B cell (primary cell): Measurements from ENCODE around the gene IL7R. TPM values are rescaled to one million over a fixed set of nuclear protein-coding genes. Genes with fewer than 3 reads are reported as not detected.

ENCODE experiments used
- ATAC-seq: fragments of 200-7000 bp; cut with Tn5 transposase; one replicate; pipeline ENCODE4 v1.10.0; 2021; ENCODE audit warnings: low read depth, mild to moderate bottlenecking, moderate number of reproducible peaks, moderate library complexity
- CTCF ChIA-PET: fragments of 350-600 bp; sonication (Branson Sonifier 250); formaldehyde crosslinking; loops from one replicate; lab custom pipeline; 2021; ENCODE audit warnings: antibody characterized with exemption, inconsistent platforms; lab: Charles Lee
- POLR2A ChIA-PET: fragments of 350-600 bp; sonication (Branson Sonifier 250); formaldehyde crosslinking; loops from one replicate; lab custom pipeline; 2021; ENCODE audit warnings: antibody characterized with exemption; lab: Charles Lee
- DNase-seq: peaks from one replicate; pipeline ENCODE4 v3.0.0; 2013
- H2AFZ ChIP-seq: 2 replicates; pipeline ENCODE4 v1.6.1; 2012; ENCODE audit warnings: mild to moderate bottlenecking, low read depth, low read length; ENCODE audit not compliant: insufficient read depth, poor library complexity, severe bottlenecking
- H3K27ac ChIP-seq, 2 donors: 1 replicate in 1 of 2; 2 replicates in 1 of 2; pipeline ENCODE4 v1.5.1; 2012 to 2013; ENCODE audit warnings: low read length in 2 of 2, mild to moderate bottlenecking in 2 of 2, moderate library complexity in 1 of 2
- H3K27me3 ChIP-seq, 4 experiments: fragments of 200-600 bp in 1 of 4; sonication (generic) in 1 of 4; replicated peaks in 1 of 4; 1 replicate in 2 of 4; 2 replicates in 2 of 4; pipeline versions ENCODE4 v1.6.1 to v1.7.0; 2013 to 2016; ENCODE audit warnings: low read length in 3 of 4, mild to moderate bottlenecking in 2 of 4, mixed read lengths in 1 of 4, moderate library complexity in 1 of 4; ENCODE audit not compliant: insufficient read depth in 4 of 4, control insufficient read depth in 3 of 4; ENCODE audit errors: control extremely low read depth in 1 of 4
- H3K36me3 ChIP-seq, 2 experiments: replicated peaks in 1 of 2; 1 replicate in 1 of 2; 2 replicates in 1 of 2; pipeline versions ENCODE4 v1.6.1 to v1.7.1; 2013; ENCODE audit warnings: low read length in 1 of 2; ENCODE audit not compliant: insufficient read depth in 2 of 2, control insufficient read depth in 1 of 2; ENCODE audit errors: control extremely low read depth in 1 of 2, extremely low read depth in 1 of 2
- H3K4me1 ChIP-seq, 2 donors: fragments of 200-600 bp in 1 of 2; sonication (generic) in 1 of 2; 1 replicate in 1 of 2; 2 replicates in 1 of 2; pipeline versions ENCODE4 v1.5.1 to v1.6.1; 2013 to 2017; ENCODE audit warnings: low read length in 2 of 2; ENCODE audit not compliant: control insufficient read depth in 2 of 2, insufficient read depth in 2 of 2
- H3K4me2 ChIP-seq: replicated peaks from 2 replicates; pipeline ENCODE3; 2012; ENCODE audit warnings: mild to moderate bottlenecking, low read depth, low read length; ENCODE audit not compliant: poor library complexity, severe bottlenecking
- H3K4me3 ChIP-seq, 5 experiments: fragments of 200-600 bp in 1 of 5; sonication (generic) in 1 of 5; 1 replicate in 3 of 5; 2 replicates in 2 of 5; pipeline versions ENCODE4 v1.5.1 to v1.7.0; 2011 to 2016; ENCODE audit warnings: low read length in 4 of 5, mild to moderate bottlenecking in 4 of 5, low read depth in 2 of 5, control low read depth in 1 of 5, moderate library complexity in 1 of 5; ENCODE audit not compliant: insufficient read depth in 1 of 5; ENCODE audit errors: control extremely low read depth in 1 of 5, extremely low read depth in 1 of 5
- H3K79me2 ChIP-seq: fragments of 200-600 bp; sonication (generic); one replicate; pipeline ENCODE4 v1.6.0; 2016; ENCODE audit warnings: low read length; ENCODE audit not compliant: control insufficient read depth, insufficient read depth
- H3K9ac ChIP-seq: fragments of 200-600 bp; sonication (generic); 2 replicates; pipeline ENCODE4 v1.6.1; 2017; ENCODE audit warnings: mild to moderate bottlenecking, low read length, moderate library complexity
- H3K9me3 ChIP-seq, 3 donors: one replicate each; pipeline versions ENCODE4 v1.6.1 to v1.7.1; 2013; ENCODE audit warnings: low read length in 2 of 3; ENCODE audit not compliant: control insufficient read depth in 2 of 3, insufficient read depth in 1 of 3; ENCODE audit errors: control extremely low read depth in 1 of 3
- H4K20me1 ChIP-seq: 2 replicates; pipeline ENCODE4 v1.6.0; 2012; ENCODE audit warnings: mild to moderate bottlenecking, low read length; ENCODE audit not compliant: insufficient read depth, control insufficient read depth, poor library complexity, severe bottlenecking
- H3K27ac Mint-ChIP-seq: one replicate; pipeline ENCODE4 v1.8.0; 2021; ENCODE audit warnings: mixed read lengths
- H3K27me3 Mint-ChIP-seq: one replicate; pipeline ENCODE4 v1.8.0; 2021; ENCODE audit warnings: mixed read lengths
- H3K4me1 Mint-ChIP-seq: one replicate; pipeline ENCODE4 v1.8.0; 2021; ENCODE audit warnings: mixed read lengths
- H3K4me3 Mint-ChIP-seq: one replicate; pipeline ENCODE4 v1.8.0; 2021; ENCODE audit warnings: mixed read lengths
- H3K9me3 Mint-ChIP-seq: one replicate; pipeline ENCODE4 v1.8.0; 2022; ENCODE audit warnings: mixed read lengths; ENCODE audit not compliant: insufficient read depth
- EZH2 ChIP-seq: IDR thresholded peaks from 2 replicates; pipeline ENCODE4 v1.6.1; 2012; ENCODE audit warnings: borderline replicate concordance, low read depth, mild to moderate bottlenecking, moderate library complexity, low read length; ENCODE audit not compliant: insufficient read depth, poor library complexity, severe bottlenecking
- WGBS: methylation state at CpG from one replicate; pipeline ENCODE4 v1.1.5; 2013; ENCODE audit warnings: missing lambda C conversion rate; ENCODE audit not compliant: insufficient coverage; 5-methylcytosine and 5-hydroxymethylcytosine counted together
- intact Hi-C: fragments of 100-400 bp; cut with micrococcal nuclease; formaldehyde crosslinking; loops from one replicate; pipeline ENCODE4 v1.10.0; 2022
- polyA plus RNA-seq: library from polyadenylated mRNA; depleted of rRNA; stranded (reverse); fragments of >200 nt; gene quantifications from 2 replicates; pipeline ENCODE4 v1.2.3, GENCODE V29; 2012
- total RNA-seq, 2 donors: library from RNA; stranded (reverse); fragments of 120-200 nt in 1 of 2; gene quantifications; 1 replicate in 1 of 2; 2 replicates in 1 of 2; pipeline versions ENCODE4 v1.2.3 to v1.2.4, GENCODE V29; 2013 to 2022
- TF ChIP-seq, protein P1 (sequence below): fragments of 200-600 bp; IDR thresholded peaks from one replicate; pipeline ENCODE4 v1.8.0; 2022; ENCODE audit warnings: antibody characterized with exemption, mild to moderate bottlenecking

The IL7R gene
- total and polyA plus RNA-seq, 2 donors (not counting 1 experiment from before 2014, with no cell fraction given), result 2.4 TPM

DNA sequence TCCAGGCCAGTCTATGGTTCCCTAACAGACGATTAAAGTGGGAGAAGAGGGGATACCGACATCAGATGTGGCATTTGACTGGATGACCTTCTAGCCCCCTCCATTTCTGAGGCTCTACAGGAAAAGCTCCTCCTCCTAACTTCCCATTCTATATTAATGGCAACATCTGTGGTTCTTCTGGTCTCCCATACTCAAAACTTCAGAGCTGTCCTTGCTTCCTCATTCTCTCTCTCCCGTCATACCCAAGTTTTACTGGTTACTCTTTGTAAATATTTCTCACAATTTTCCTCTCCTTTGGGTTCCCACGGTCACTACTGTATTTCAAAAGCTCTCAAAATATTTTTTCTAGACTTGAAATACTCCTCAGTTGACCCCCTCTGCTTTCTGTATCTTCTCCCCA is 36.0 kb upstream of the IL7R start:
- no peaks in the 10 kb centered on the region for H3K9me3 Mint-ChIP-seq
- Histone ChIP-seq H3K79me2 (no peaks in the 10 kb centered on the region), H3K36me3 (no peaks in the 10 kb centered on the region), H3K4me1 (no peaks in the 10 kb centered on the region), H4K20me1 (no peaks in the 10 kb centered on the region), H3K27me3 (no peaks in the 10 kb centered on the region), H2AFZ (no peak overlapping the region), H3K9me3 (no peaks in the 10 kb centered on the region), H3K9ac (no peak overlapping the region), H3K4me3 (no peak overlapping the region), H3K27ac (no peak overlapping the region), H3K4me2 (no peak overlapping the region)
- ATAC-seq (no peak), DNase-seq (no peak)
- H3K27ac Mint-ChIP-seq, result no peak overlapping the region
- intact Hi-C loops, result no loop called here
- H3K4me3 Mint-ChIP-seq, result no peak overlapping the region
- H3K4me1 Mint-ChIP-seq, result no peaks in the 10 kb centered on the region
- 12% methylated on average over 3 of the region's 4 CpGs for WGBS
- POLR2A ChIA-PET, result no interaction called here
- no peaks in the 10 kb centered on the region for H3K27me3 Mint-ChIP-seq
- CTCF ChIA-PET, result no interaction called here
- TF ChIP-seq, protein P1, sequence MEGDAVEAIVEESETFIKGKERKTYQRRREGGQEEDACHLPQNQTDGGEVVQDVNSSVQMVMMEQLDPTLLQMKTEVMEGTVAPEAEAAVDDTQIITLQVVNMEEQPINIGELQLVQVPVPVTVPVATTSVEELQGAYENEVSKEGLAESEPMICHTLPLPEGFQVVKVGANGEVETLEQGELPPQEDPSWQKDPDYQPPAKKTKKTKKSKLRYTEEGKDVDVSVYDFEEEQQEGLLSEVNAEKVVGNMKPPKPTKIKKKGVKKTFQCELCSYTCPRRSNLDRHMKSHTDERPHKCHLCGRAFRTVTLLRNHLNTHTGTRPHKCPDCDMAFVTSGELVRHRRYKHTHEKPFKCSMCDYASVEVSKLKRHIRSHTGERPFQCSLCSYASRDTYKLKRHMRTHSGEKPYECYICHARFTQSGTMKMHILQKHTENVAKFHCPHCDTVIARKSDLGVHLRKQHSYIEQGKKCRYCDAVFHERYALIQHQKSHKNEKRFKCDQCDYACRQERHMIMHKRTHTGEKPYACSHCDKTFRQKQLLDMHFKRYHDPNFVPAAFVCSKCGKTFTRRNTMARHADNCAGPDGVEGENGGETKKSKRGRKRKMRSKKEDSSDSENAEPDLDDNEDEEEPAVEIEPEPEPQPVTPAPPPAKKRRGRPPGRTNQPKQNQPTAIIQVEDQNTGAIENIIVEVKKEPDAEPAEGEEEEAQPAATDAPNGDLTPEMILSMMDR, result no peak
- no peak for TF ChIP-seq EZH2

DNA sequence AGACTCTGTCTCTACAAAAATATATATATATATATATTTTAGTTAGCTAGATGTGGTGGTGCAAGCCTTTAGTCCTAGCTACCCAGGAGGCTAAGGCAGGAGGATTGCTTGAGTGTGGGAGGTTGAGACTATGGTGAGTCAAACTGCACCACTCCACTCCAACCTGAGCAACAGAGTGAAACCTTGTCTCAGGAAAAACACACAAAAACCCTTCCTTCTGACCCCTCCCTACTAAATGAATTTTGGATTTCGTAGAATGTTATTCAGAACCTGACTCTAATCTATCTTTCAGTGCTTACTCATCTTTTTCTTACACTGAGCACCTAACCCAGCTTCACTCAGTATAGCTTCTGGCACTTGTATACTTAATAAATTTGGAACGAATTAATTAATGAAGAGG is 35.2 kb upstream of the IL7R start:
- no peaks in the 10 kb centered on the region for H3K9me3 Mint-ChIP-seq
- Histone ChIP-seq H3K4me2 (no peak overlapping the region), H3K9me3 (no peaks in the 10 kb centered on the region), H3K27me3 (no peaks in the 10 kb centered on the region), H3K27ac (no peak overlapping the region), H3K36me3 (no peaks in the 10 kb centered on the region), H3K4me3 (no peak overlapping the region), H2AFZ (no peak overlapping the region), H3K4me1 (no peaks in the 10 kb centered on the region), H3K9ac (no peak overlapping the region), H4K20me1 (no peaks in the 10 kb centered on the region), H3K79me2 (no peaks in the 10 kb centered on the region)
- CTCF ChIA-PET, result interaction anchor here (1.0 kb wide), 1 partner anchor 105 kb away, joined by 4 read pairs; no protein-coding TSS in a partner anchor
- intact Hi-C loops, result no loop called here
- ATAC-seq, result no peak
- DNase-seq, result no peak
- H3K27ac Mint-ChIP-seq, result no peak overlapping the region
- WGBS, result 100% methylated on average over 1 of the region's 2 CpGs
- H3K27me3 Mint-ChIP-seq, result no peaks in the 10 kb centered on the region
- no peak for TF ChIP-seq EZH2
- TF ChIP-seq, protein P1, result no peak
- no peaks in the 10 kb centered on the region for H3K4me1 Mint-ChIP-seq
- POLR2A ChIA-PET, result no interaction called here
- H3K4me3 Mint-ChIP-seq, result no peak overlapping the region
